ENCODE measurements around the gene OTUD3.
A peak's percentile ranks its signal among the peaks of the same experiment; 100 is the strongest.
"Not testable (repeated sequence)": the region's sequence is repeated elsewhere in the genome, so short reads cannot be mapped to it uniquely, and the experiment has no call there.

The OTUD3 gene

GRCh38 chr1:19921310-19921709 is 39.1 kb downstream of the OTUD3 start:
- DNase-seq = no peak

- no peak for DNase-seq
Observed at GRCh38 chr1:19922015-19922688, 40.0 kb downstream of the OTUD3 start.

GRCh38 chr1:19923137-19923952 is 41.1 kb downstream of the OTUD3 start, which contains the start of gene PLA2G2E:
PLA2G2E (minus strand) TSS chr1:19923617; CDS start chr1:19923559, 58 bp downstream.
- DNase-seq = no peak

- no peak for DNase-seq
Observed at GRCh38 chr1:19923953-19924346, 41.8 kb downstream of the OTUD3 start.

- DNase-seq = no peak
Observed at GRCh38 chr1:19925342-19926070, 43.3 kb downstream of the OTUD3 start.

GRCh38 chr1:19926296-19927129 is 44.3 kb downstream of the OTUD3 start:
- DNase-seq = no peak

GRCh38 chr1:19927130-19927421 is 44.9 kb downstream of the OTUD3 start:
- not testable (repeated sequence) for DNase-seq

GRCh38 chr1:19932866-19933265 is 50.7 kb downstream of the OTUD3 start:
- DNase-seq = no peak

- DNase-seq = no peak
Observed at GRCh38 chr1:19934336-19934735, 52.1 kb downstream of the OTUD3 start.

- no peak for DNase-seq
Observed at GRCh38 chr1:19936061-19936750, 54.0 kb downstream of the OTUD3 start.

- no peak for DNase-seq
Observed at GRCh38 chr1:19938472-19938871, 56.3 kb downstream of the OTUD3 start.

- no peak for DNase-seq
Observed at GRCh38 chr1:19940486-19941205, 58.5 kb downstream of the OTUD3 start.

GRCh38 chr1:19941206-19941568 is 59.0 kb downstream of the OTUD3 start:
- no peak for DNase-seq

GRCh38 chr1:19942088-19942487 is 59.9 kb downstream of the OTUD3 start:
- DNase-seq = peak; percentile 1

- DNase-seq = no peak
Observed at GRCh38 chr1:19942657-19943056, 60.5 kb downstream of the OTUD3 start.

GRCh38 chr1:19945914-19946313 is 63.7 kb downstream of the OTUD3 start:
- DNase-seq = no peak

- no peak for DNase-seq
Observed at GRCh38 chr1:19946331-19946751, 64.1 kb downstream of the OTUD3 start.

GRCh38 chr1:19946971-19947370 is 64.8 kb downstream of the OTUD3 start:
- DNase-seq = no peak

- no peak for DNase-seq
Observed at GRCh38 chr1:19949016-19949415, 66.8 kb downstream of the OTUD3 start.

- no peak for DNase-seq
Observed at GRCh38 chr1:19954059-19954458, 71.9 kb downstream of the OTUD3 start.

- DNase-seq = no peak
Observed at GRCh38 chr1:19955534-19956170, 73.5 kb downstream of the OTUD3 start.
